Gastrocnemius medialis (tissue), 4 donors: ENCODE data around the gene VAV1. TPM values are rescaled to one million over a fixed set of nuclear protein-coding genes. Genes with fewer than 3 reads are reported as not detected.
A peak's percentile ranks its signal among the peaks of the same experiment; 100 is the strongest.

Experiments
- ATAC-seq, 2 donors: fragments of 150-250 bp; one replicate each; pipeline ENCODE4 v1.9.1; 2016
- DNase-seq, 2 donors: peaks; one replicate each; pipeline ENCODE4 v3.0.0-alpha.2; 2019
- H3K27ac ChIP-seq, 4 donors: fragments of 200-600 bp; sonication (generic); 1 replicate in 1 of 4; 2 replicates in 3 of 4; pipeline ENCODE4 v1.5.1; 2016 to 2018; ENCODE audit warnings: mild to moderate bottlenecking in 2 of 4, moderate library complexity in 1 of 4
- H3K27me3 ChIP-seq, 3 donors: fragments of 200-600 bp; sonication (generic) in 2 of 3; 1 replicate in 1 of 3; 2 replicates in 2 of 3; pipeline versions ENCODE4 v1.5.1 to v1.6.0; 2016 to 2019; ENCODE audit warnings: mild to moderate bottlenecking in 1 of 3, moderate library complexity in 1 of 3
- H3K36me3 ChIP-seq, 2 donors: fragments of 200-600 bp; sonication (generic) in 1 of 2; one replicate each; pipeline ENCODE4 v1.5.1; 2017 to 2018
- H3K4me1 ChIP-seq, 2 donors: fragments of 200-600 bp; sonication (generic) in 1 of 2; one replicate each; pipeline ENCODE4 v1.5.1; 2016 to 2017; ENCODE audit warnings: mild to moderate bottlenecking in 2 of 2
- H3K4me3 ChIP-seq, 4 donors: fragments of 200-600 bp; sonication (generic) in 3 of 4; 1 replicate in 1 of 4; 2 replicates in 3 of 4; pipeline ENCODE4 v1.5.1; 2016 to 2019; ENCODE audit warnings: mild to moderate bottlenecking in 2 of 4
- H3K9me3 ChIP-seq, 3 donors: fragments of 200-600 bp; sonication (generic) in 2 of 3; 1 replicate in 1 of 3; 2 replicates in 2 of 3; pipeline ENCODE4 v1.5.1; 2016 to 2019
- CTCF ChIP-seq, 5 experiments: fragments of 450-650 bp in 3 of 5; fragments of 200-600 bp in 2 of 5; sonication (generic) in 2 of 5; IDR thresholded peaks in 4 of 5; conservative IDR thresholded peaks in 1 of 5; 1 replicate in 4 of 5; 2 replicates in 1 of 5; pipeline ENCODE4 v1.5.1; 2016 to 2019; ENCODE audit warnings: antibody characterized with exemption in 5 of 5, mild to moderate bottlenecking in 3 of 5, moderate library complexity in 3 of 5
- POLR2A ChIP-seq, 2 donors: fragments of 450-650 bp; IDR thresholded peaks; one replicate each; pipeline ENCODE4 v1.6.1; 2017; ENCODE audit warnings: antibody characterized with exemption in 2 of 2, mild to moderate bottlenecking in 2 of 2, moderate library complexity in 2 of 2
- in situ Hi-C, 4 donors: fragments of 200-750 bp; cut with MboI; loops; one replicate each; pipeline versions ENCODE4 v1.15.0 to v1.8.0; 2017; ENCODE audit warnings: low sequenced_read_pairs in 4 of 4
- intact Hi-C: fragments of 100-400 bp; cut with DNase I; formaldehyde crosslinking; loops from one replicate; pipeline ENCODE4 v1.15.1; 2023; ENCODE audit warnings: low total_unique reads
- total RNA-seq, 4 donors: library from RNA; depleted of rRNA; stranded (reverse); fragments of >200 nt; gene quantifications; one replicate each; pipeline versions ENCODE4 v1.1.0 to v1.2.3, GENCODE V29; 2016

VAV1 gene
- total RNA-seq, 4 donors from 2014 or later, result 0.63 to 1.8 (median 0.96) TPM

- Histone ChIP-seq H3K4me1 (peaks cover 36 to 45% of the 10 kb centered on the region in 2 donors), H3K9me3 (no peaks in the 10 kb centered on the region), H3K36me3 (peaks cover 0 to 11% of the 10 kb centered on the region in 2 donors), H3K27me3 (no peaks in the 10 kb centered on the region), H3K27ac (peak within 1 kb of the TSS; percentile 96 to 100 (median 98)), H3K4me3 (peak within 1 kb of the TSS; percentile 83 to 98 (median 94))
- intact Hi-C loops, result loop anchor here (1.0 to 10.0 kb wide), 6 partner anchors 205 to 887 kb away; partner anchors contain the start of genes NDUFA11, PET100, SLC25A23 and TNFSF9
- peak; percentile 100 for DNase-seq
- in situ Hi-C loops, result loop anchor here in 2 of 4 donors (10.0 to 25.0 kb wide), 3 partner anchors 127 to 350 kb away; partner anchors contain the start of genes GTF2F1 (in 1 of the 2), PSPN (in 1 of the 2) and TUBB4A (in 1 of the 2)
- TF ChIP-seq POLR2A (IDR thresholded peaks at IDR 0.05) (peak; percentile 46 to 61), CTCF (IDR thresholded peaks at IDR 0.05 in 4 of 5, conservative IDR thresholded peaks at IDR 0.05 in 1 of 5) (peak in 1 of 5 experiments; percentile 8)
- ATAC-seq, result peak; percentile 82 to 88
Measured at GRCh38 chr19:6737284-6737872, 35.1 kb upstream of the VAV1 start, which contains the start of gene GPR108. GPR108 (minus strand) TSS chr19:6737580; CDS start chr19:6737576, 4 bp downstream.

- TF ChIP-seq CTCF (IDR thresholded peaks at IDR 0.05 in 4 of 5, conservative IDR thresholded peaks at IDR 0.05 in 1 of 5), result peak; percentile 66 to 87 (median 82)
- TF ChIP-seq POLR2A (IDR thresholded peaks at IDR 0.05), result peak in 1 of 2 donors; percentile 8
- in situ Hi-C loops (loop anchor here in 2 of 4 donors (10.0 to 25.0 kb wide), 3 partner anchors 127 to 351 kb away; partner anchors contain the start of genes GTF2F1 (in 1 of the 2), PSPN (in 1 of the 2) and TUBB4A (in 1 of the 2)), intact Hi-C loops (loop anchor here (1.0 to 10.0 kb wide), 8 partner anchors 15 to 887 kb away; partner anchors contain the start of genes NDUFA11, PET100, SLC25A23 and TNFSF9)
- H3K27ac ChIP-seq, result peak overlapping the region; percentile 96 to 100 (median 98)
- no peaks in the 10 kb centered on the region for H3K27me3 ChIP-seq
- peaks cover 0 to 7% of the 10 kb centered on the region in 2 donors for H3K36me3 ChIP-seq
- ATAC-seq (peak; percentile 51 to 52), DNase-seq (peak; percentile 75 to 92)
- H3K4me1 ChIP-seq, result peaks cover 43 to 52% of the 10 kb centered on the region in 2 donors
- peak overlapping the region; percentile 14 to 98 (median 60) for H3K4me3 ChIP-seq
- H3K9me3 ChIP-seq, result no peaks in the 10 kb centered on the region
Measured at GRCh38 chr19:6737873-6738786, 34.4 kb upstream of the VAV1 start.

- peak overlapping the region; percentile 96 to 100 (median 98) for H3K27ac ChIP-seq
- peak in 1 of 2 donors; percentile 59 for DNase-seq
- H3K4me1 ChIP-seq, result peaks cover 48 to 60% of the 10 kb centered on the region in 2 donors
- in situ Hi-C loops (loop anchor here in 2 of 4 donors (10.0 to 25.0 kb wide), 3 partner anchors 126 to 352 kb away; partner anchors contain the start of genes GTF2F1 (in 1 of the 2), PSPN (in 1 of the 2) and TUBB4A (in 1 of the 2)), intact Hi-C loops (loop anchor here (1.0 to 10.0 kb wide), 7 partner anchors 14 to 886 kb away; partner anchors contain the start of genes NDUFA11, PET100, SLC25A23 and TNFSF9)
- no peaks in the 10 kb centered on the region for H3K27me3 ChIP-seq
- TF ChIP-seq CTCF (IDR thresholded peaks at IDR 0.05 in 4 of 5, conservative IDR thresholded peaks at IDR 0.05 in 1 of 5) (peak in 2 of 5 experiments; percentile 5), POLR2A (IDR thresholded peaks at IDR 0.05) (no peak)
- peak overlapping the region; percentile 41 to 98 (median 60) for H3K4me3 ChIP-seq
- H3K9me3 ChIP-seq, result no peaks in the 10 kb centered on the region
- ATAC-seq, result peak in 1 of 2 donors; percentile 1
- H3K36me3 ChIP-seq, result peaks cover 0 to 11% of the 10 kb centered on the region in 2 donors
Measured at GRCh38 chr19:6738787-6739389, 33.6 kb upstream of the VAV1 start.
